Common myeloid progenitor, CD34-positive (primary cell): ENCODE measurements around the gene FAM98C.
A peak's percentile ranks its signal among the peaks of the same experiment; 100 is the strongest.
"Not testable (repeated sequence)": the region's sequence is repeated elsewhere in the genome, so short reads cannot be mapped to it uniquely, and the experiment has no call there.

Experiments
- CTCF ChIA-PET: fragments of 350-600 bp; sonication (Branson Sonifier 250); formaldehyde crosslinking; loops from one replicate; lab custom pipeline; 2021; ENCODE audit warnings: antibody characterized with exemption; lab: Charles Lee
- POLR2A ChIA-PET: fragments of 350-600 bp; sonication (Branson Sonifier 250); formaldehyde crosslinking; loops from one replicate; lab custom pipeline; 2021; ENCODE audit warnings: antibody characterized with exemption; lab: Charles Lee
- DNase-seq, 3 donors: peaks; one replicate each; pipeline versions ENCODE4 v3.0.0 to v3.0.0-alpha.2; 2013
- H3K27ac ChIP-seq, 2 experiments: 1 replicate in 1 of 2; 2 replicates in 1 of 2; pipeline ENCODE4 v1.7.0; 2013; ENCODE audit warnings: inconsistent platforms in 2 of 2, low read length in 2 of 2, mild to moderate bottlenecking in 2 of 2, low read depth in 1 of 2, moderate library complexity in 1 of 2; ENCODE audit not compliant: severe bottlenecking in 2 of 2, insufficient read depth in 1 of 2, poor library complexity in 1 of 2
- H3K27me3 ChIP-seq, 5 experiments: replicated peaks in 2 of 5; 1 replicate in 3 of 5; 2 replicates in 2 of 5; pipeline versions ENCODE4 v1.6.1 to v1.7.0; 2013; ENCODE audit warnings: low read length in 4 of 5, mild to moderate bottlenecking in 2 of 5, moderate library complexity in 2 of 5, inconsistent platforms in 1 of 5; ENCODE audit not compliant: insufficient read depth in 5 of 5, control insufficient read depth in 4 of 5
- H3K36me3 ChIP-seq, 4 experiments: 1 replicate in 2 of 4; 2 replicates in 2 of 4; pipeline versions ENCODE4 v1.6.1 to v1.7.0; 2013; ENCODE audit warnings: low read length in 3 of 4, control low read depth in 1 of 4, mild to moderate bottlenecking in 1 of 4; ENCODE audit not compliant: control insufficient read depth in 4 of 4, insufficient read depth in 4 of 4
- H3K4me1 ChIP-seq, 4 experiments: 1 replicate in 3 of 4; 2 replicates in 1 of 4; pipeline versions ENCODE4 v1.6.1 to v1.7.1; 2013; ENCODE audit warnings: low read length in 3 of 4, mild to moderate bottlenecking in 3 of 4, control low read depth in 1 of 4, inconsistent platforms in 1 of 4, moderate library complexity in 1 of 4; ENCODE audit not compliant: control insufficient read depth in 4 of 4, insufficient read depth in 4 of 4; ENCODE audit errors: control extremely low read depth in 1 of 4
- H3K4me3 ChIP-seq, 7 experiments: 1 replicate in 4 of 7; 2 replicates in 3 of 7; pipeline versions ENCODE4 v1.5.1 to v1.7.0; 2013; ENCODE audit warnings: mild to moderate bottlenecking in 7 of 7, low read length in 6 of 7, moderate library complexity in 6 of 7, inconsistent platforms in 2 of 7, low read depth in 2 of 7, control low read depth in 1 of 7; ENCODE audit not compliant: insufficient read depth in 4 of 7, control insufficient read depth in 1 of 7; ENCODE audit errors: extremely low read depth in 1 of 7
- H3K9me3 ChIP-seq, 5 experiments: 1 replicate in 4 of 5; 2 replicates in 1 of 5; pipeline versions ENCODE4 v1.6.1 to v1.7.1; 2013; ENCODE audit warnings: low read length in 4 of 5, mild to moderate bottlenecking in 2 of 5, inconsistent platforms in 1 of 5, low read depth in 1 of 5, moderate library complexity in 1 of 5; ENCODE audit not compliant: control insufficient read depth in 4 of 5, insufficient read depth in 2 of 5; ENCODE audit errors: control extremely low read depth in 1 of 5
- WGBS: methylation state at CpG from one replicate; pipeline ENCODE4 v1.1.5; 2013; ENCODE audit not compliant: insufficient coverage; 5-methylcytosine and 5-hydroxymethylcytosine counted together

The FAM98C gene

GRCh38 chr19:38411041-38411712, 8.3 kb downstream of the FAM98C start:
- ChIA-PET CTCF (interaction anchor here (1.5 kb wide), 1 partner anchor 13 kb away, joined by 3 read pairs; no protein-coding TSS in a partner anchor), POLR2A (no interaction called here)
- H3K27ac ChIP-seq, result no peak overlapping the region
- H3K9me3 ChIP-seq, result no peaks in the 10 kb centered on the region
- 96% methylated on average over 4 of the region's 13 CpGs for WGBS
- H3K4me3 ChIP-seq, result no peak overlapping the region
- H3K27me3 ChIP-seq, result no peaks in the 10 kb centered on the region
- H3K36me3 ChIP-seq, result peaks cover 7 to 53% (median 11%) of the 10 kb centered on the region in 4 experiments
- H3K4me1 ChIP-seq, result no peaks in the 10 kb centered on the region
- no peak for DNase-seq

- not testable (repeated sequence) for H3K27ac ChIP-seq, H3K27me3 ChIP-seq, H3K4me3 ChIP-seq, H3K4me1 ChIP-seq, H3K9me3 ChIP-seq, DNase-seq
- peaks cover 6 to 54% (median 9%) of the 10 kb centered on the region in 4 experiments for H3K36me3 ChIP-seq
- CTCF ChIA-PET, result interaction anchor here (1.0 kb wide), 1 partner anchor 9 kb away, joined by 3 read pairs; the partner anchor contains the start of gene FAM98C
- POLR2A ChIA-PET, result interaction anchor here (0.7 kb wide), 1 partner anchor 30 kb away, joined by 3 read pairs; no protein-coding TSS in a partner anchor
- WGBS, result 96% methylated on average over 4 of the region's 5 CpGs
Observed at GRCh38 chr19:38411898-38412297, 9.0 kb downstream of the FAM98C start.

GRCh38 chr19:38412491-38412890, 9.6 kb downstream of the FAM98C start:
- DNase-seq, result no peak
- H3K27ac ChIP-seq, result peak overlapping the region in 1 of 2 experiments; percentile 14
- H3K27me3 ChIP-seq, result no peaks in the 10 kb centered on the region
- H3K4me1 ChIP-seq, result peaks cover 0 to 5% (median 4%) of the 10 kb centered on the region in 4 experiments
- H3K9me3 ChIP-seq, result no peaks in the 10 kb centered on the region
- H3K36me3 ChIP-seq, result peaks cover under 1 to 56% (median 9%) of the 10 kb centered on the region in 4 experiments
- ChIA-PET CTCF (interaction anchor here (1.0 to 2.3 kb wide), 2 partner anchors 10 to 38 kb away, joined by 3 to 4 read pairs; partner anchors contain the start of gene FAM98C), POLR2A (interaction anchor here (0.7 kb wide), 1 partner anchor 31 kb away, joined by 3 read pairs; no protein-coding TSS in a partner anchor)
- H3K4me3 ChIP-seq, result no peak overlapping the region
- WGBS, result 97% methylated on average over 8 of the region's 8 CpGs

- H3K4me1 ChIP-seq, result peaks cover 0 to 10% (median 8%) of the 10 kb centered on the region in 4 experiments
- H3K4me3 ChIP-seq, result no peak overlapping the region
- H3K27ac ChIP-seq, result peak overlapping the region in 1 of 2 experiments; percentile 14
- no peak for DNase-seq
- H3K9me3 ChIP-seq, result no peaks in the 10 kb centered on the region
- POLR2A ChIA-PET, result no interaction called here
- 88% methylated on average over 7 of the region's 11 CpGs for WGBS
- CTCF ChIA-PET, result interaction anchor here (1.2 to 2.3 kb wide), 3 partner anchors 10 to 37 kb away, joined by 4 to 7 read pairs (median 5); partner anchors contain the start of genes FAM98C and RASGRP4
- H3K36me3 ChIP-seq, result peaks cover 0 to 56% (median 9%) of the 10 kb centered on the region in 4 experiments
- no peaks in the 10 kb centered on the region for H3K27me3 ChIP-seq
Observed at GRCh38 chr19:38412961-38413360, 10.1 kb downstream of the FAM98C start.

GRCh38 chr19:38413416-38413815, 10.5 kb downstream of the FAM98C start:
- 94% methylated on average over 2 of the region's 6 CpGs for WGBS
- H3K9me3 ChIP-seq, result no peaks in the 10 kb centered on the region
- peak overlapping the region in 1 of 2 experiments; percentile 14 for H3K27ac ChIP-seq
- H3K4me3 ChIP-seq, result no peak overlapping the region
- no peak for DNase-seq
- peaks cover 0 to 56% (median 9%) of the 10 kb centered on the region in 4 experiments for H3K36me3 ChIP-seq
- CTCF ChIA-PET, result interaction anchor here (1.2 to 2.3 kb wide), 3 partner anchors 11 to 37 kb away, joined by 4 to 7 read pairs (median 5); partner anchors contain the start of genes FAM98C and RASGRP4
- no peaks in the 10 kb centered on the region for H3K27me3 ChIP-seq
- POLR2A ChIA-PET, result no interaction called here
- H3K4me1 ChIP-seq, result peaks cover 0 to 14% (median 13%) of the 10 kb centered on the region in 4 experiments

GRCh38 chr19:38417146-38417543, 14.3 kb downstream of the FAM98C start:
- CTCF ChIA-PET, result interaction anchor here (1.2 kb wide), 1 partner anchor 14 kb away, joined by 4 read pairs; the partner anchor contains the start of gene FAM98C
- Histone ChIP-seq H3K27me3 (no peaks in the 10 kb centered on the region), H3K36me3 (peaks cover 0 to 42% (median 4%) of the 10 kb centered on the region in 4 experiments), H3K27ac (no peak overlapping the region), H3K4me3 (peak overlapping the region in 2 of 7 experiments; percentile 58 to 75), H3K4me1 (peaks cover 0 to 15% (median 14%) of the 10 kb centered on the region in 4 experiments), H3K9me3 (no peaks in the 10 kb centered on the region)
- 88% methylated on average over 8 of the region's 8 CpGs for WGBS
- POLR2A ChIA-PET, result no interaction called here
- no peak for DNase-seq
